HEK293T (cell line): ENCODE results near the gene TRPC4AP.

Source experiments
- CTCF ChIA-PET: fragments of 350-600 bp; formaldehyde crosslinking; extraction: SDS; loops from one replicate; lab custom pipeline; 2021; ENCODE audit warnings: antibody characterized with exemption, inconsistent platforms; lab: Yijun Ruan, JAX
- POLR2A ChIA-PET: fragments of 350-600 bp; formaldehyde crosslinking; extraction: SDS; loops from one replicate; lab custom pipeline; 2020; ENCODE audit warnings: antibody characterized with exemption, inconsistent platforms; lab: Yijun Ruan, JAX
- DNase-seq: peaks from one replicate; pipeline ENCODE4 v3.0.0; 2012; ENCODE audit warnings: mixed read lengths; ENCODE audit errors: extremely low spot score
- ARNT ChIP-seq: fragments of 450-650 bp; IDR thresholded peaks from 2 replicates; pipeline ENCODE4 v1.6.1; 2017; ENCODE audit warnings: mild to moderate bottlenecking
- BHLHE40 ChIP-seq: fragments of 450-650 bp; IDR thresholded peaks from 2 replicates; pipeline ENCODE4 v1.6.1; 2016; ENCODE audit warnings: mild to moderate bottlenecking, moderate library complexity, borderline replicate concordance
- CTBP1 ChIP-seq: fragments of 450-650 bp; IDR thresholded peaks from 2 replicates; pipeline ENCODE4 v1.6.1; 2016; ENCODE audit warnings: borderline replicate concordance
- ELF4 ChIP-seq: fragments of 450-650 bp; IDR thresholded peaks from 2 replicates; pipeline ENCODE4 v1.6.1; 2017; ENCODE audit warnings: antibody characterized with exemption
- FOXA1 ChIP-seq: fragments of 450-650 bp; IDR thresholded peaks from 2 replicates; pipeline ENCODE4 v1.6.1; 2016; ENCODE audit warnings: mild to moderate bottlenecking
- FOXK2 ChIP-seq: fragments of 450-650 bp; IDR thresholded peaks from 2 replicates; pipeline ENCODE4 v1.6.1; 2016; ENCODE audit warnings: mild to moderate bottlenecking
- FOXM1 ChIP-seq: fragments of 450-650 bp; IDR thresholded peaks from 2 replicates; pipeline ENCODE4 v1.6.1; 2017; ENCODE audit warnings: mild to moderate bottlenecking, borderline replicate concordance
- HDGF ChIP-seq: fragments of 450-650 bp; IDR thresholded peaks from 2 replicates; pipeline ENCODE4 v1.6.1; 2017; ENCODE audit warnings: antibody characterized with exemption, borderline replicate concordance
- L3MBTL2 ChIP-seq: fragments of 450-650 bp; conservative IDR thresholded peaks from 2 replicates; pipeline ENCODE4 v1.6.1; 2016; ENCODE audit warnings: mild to moderate bottlenecking
- LEF1 ChIP-seq: fragments of 450-650 bp; IDR thresholded peaks from 2 replicates; pipeline ENCODE4 v1.6.1; 2017; ENCODE audit warnings: mild to moderate bottlenecking, borderline replicate concordance
- NFRKB ChIP-seq: fragments of 450-650 bp; IDR thresholded peaks from 2 replicates; pipeline ENCODE4 v1.6.1; 2016; ENCODE audit warnings: mild to moderate bottlenecking, moderate library complexity
- PKNOX1 ChIP-seq: fragments of 450-650 bp; IDR thresholded peaks from 2 replicates; pipeline ENCODE4 v1.6.1; 2016
- SP1 ChIP-seq: fragments of 450-650 bp; IDR thresholded peaks from 2 replicates; pipeline ENCODE4 v1.6.1; 2017
- SUZ12 ChIP-seq: fragments of 450-650 bp; IDR thresholded peaks from 2 replicates; pipeline ENCODE4 v1.6.1; 2016; ENCODE audit warnings: mild to moderate bottlenecking
- TARDBP ChIP-seq: fragments of 450-650 bp; IDR thresholded peaks from 2 replicates; pipeline ENCODE4 v1.6.1; 2016
- ZNF384 ChIP-seq: fragments of 450-650 bp; IDR thresholded peaks from 2 replicates; pipeline ENCODE4 v1.6.1; 2016

The TRPC4AP gene

DNA sequence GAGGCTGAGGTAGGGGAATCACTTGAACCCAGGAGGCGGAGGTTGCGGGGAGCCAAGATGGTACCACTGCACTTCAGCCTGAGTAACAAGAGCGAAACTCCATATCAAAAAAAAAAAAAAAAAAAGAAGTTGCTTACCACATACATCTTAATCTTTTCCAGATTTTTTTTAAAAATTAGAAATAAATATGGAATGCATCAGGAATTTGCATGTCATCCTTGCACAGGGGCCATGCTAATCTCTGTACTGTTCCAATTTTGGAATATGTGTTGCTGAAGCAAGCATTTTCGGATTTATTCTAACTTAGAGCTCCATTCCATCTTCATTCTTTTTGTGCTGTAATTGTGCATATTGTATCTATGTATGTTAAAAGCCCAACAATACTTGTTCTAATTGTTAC, 62.5 kb downstream of the TRPC4AP start:
- no peak for TF ChIP-seq FOXA1
- TF ChIP-seq ZNF384 = no peak
- TF ChIP-seq TARDBP = no peak
- TF ChIP-seq FOXM1 = no peak
- TF ChIP-seq NFRKB = no peak
- no peak for TF ChIP-seq SUZ12
- TF ChIP-seq CTBP1 = no peak
- no peak for TF ChIP-seq PKNOX1
- DNase-seq = no peak
- ChIA-PET CTCF (interaction anchor here (0.6 kb wide), 1 partner anchor 156 kb away, joined by 3 read pairs; no protein-coding TSS in a partner anchor), POLR2A (no interaction called here)

- POLR2A ChIA-PET = no interaction called here
- no peak for DNase-seq
- CTCF ChIA-PET = no interaction called here
- TF ChIP-seq LEF1 (no peak), TARDBP (no peak), ELF4 (no peak), FOXM1 (no peak), FOXK2 (no peak), SUZ12 (no peak), NFRKB (no peak), SP1 (no peak), PKNOX1 (no peak), CTBP1 (no peak), BHLHE40 (no peak), ZNF384 (no peak)
Measured at GRCh38 chr20:35027301-35027700, 65.3 kb downstream of the TRPC4AP start.

- ChIA-PET POLR2A (no interaction called here), CTCF (no interaction called here)
- DNase-seq = no peak
- TF ChIP-seq PKNOX1 (no peak), SUZ12 (no peak), SP1 (no peak), BHLHE40 (no peak)
Measured at GRCh38 chr20:35025116-35025515, 67.5 kb downstream of the TRPC4AP start.

DNA sequence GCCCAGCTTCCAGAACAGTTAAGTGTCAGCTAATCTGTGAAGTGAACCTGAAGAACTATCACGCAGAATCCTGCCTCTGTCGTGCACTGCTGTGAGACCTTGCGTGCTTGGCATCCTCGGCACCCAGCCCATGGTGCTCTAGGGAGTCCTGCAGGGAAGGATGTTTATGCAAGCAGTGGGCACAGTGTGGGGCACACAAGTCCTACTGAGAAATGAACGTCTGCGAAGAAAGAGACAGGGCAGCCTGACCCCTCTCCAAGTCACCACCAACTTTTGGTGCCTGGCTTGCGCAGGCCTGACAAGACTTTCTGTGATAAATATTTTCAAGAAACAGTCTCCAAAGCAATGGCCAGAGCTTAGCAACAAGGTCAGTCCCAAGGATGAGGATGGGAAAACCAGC, 69.0 kb downstream of the TRPC4AP start:
- POLR2A ChIA-PET = no interaction called here
- CTCF ChIA-PET = no interaction called here
- DNase-seq = no peak
- TF ChIP-seq ZNF384 (no peak), HDGF (no peak), FOXA1 (no peak), FOXK2 (no peak), FOXM1 (no peak), ARNT (no peak)

DNA sequence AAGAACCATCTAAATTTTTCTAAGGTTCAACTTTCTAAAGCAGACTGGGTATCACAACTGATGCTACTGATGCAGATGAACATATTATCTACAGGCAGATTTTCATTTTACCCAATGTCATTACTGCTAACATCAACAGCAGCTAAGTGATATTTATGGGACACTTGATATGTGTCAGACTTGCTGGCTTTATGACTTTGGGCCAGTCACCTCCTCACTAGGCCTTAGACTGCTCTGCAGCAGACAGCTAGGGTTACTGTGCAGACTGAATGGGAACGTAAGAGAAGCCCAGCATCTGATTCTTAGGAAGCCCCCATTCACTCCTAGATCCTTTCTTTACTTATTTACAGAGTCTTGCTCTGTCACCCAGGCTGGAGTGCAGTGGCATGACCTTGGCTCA, 70.8 kb downstream of the TRPC4AP start:
- no peak for DNase-seq
- CTCF ChIA-PET = no interaction called here
- no peak for TF ChIP-seq BHLHE40
- no peak for TF ChIP-seq LEF1
- TF ChIP-seq ARNT = no peak
- no peak for TF ChIP-seq FOXK2
- TF ChIP-seq L3MBTL2 = no peak
- TF ChIP-seq SUZ12 = no peak
- no peak for TF ChIP-seq SP1
- TF ChIP-seq HDGF = no peak
- TF ChIP-seq CTBP1 = no peak
- no peak for TF ChIP-seq NFRKB
- POLR2A ChIA-PET = no interaction called here

DNA sequence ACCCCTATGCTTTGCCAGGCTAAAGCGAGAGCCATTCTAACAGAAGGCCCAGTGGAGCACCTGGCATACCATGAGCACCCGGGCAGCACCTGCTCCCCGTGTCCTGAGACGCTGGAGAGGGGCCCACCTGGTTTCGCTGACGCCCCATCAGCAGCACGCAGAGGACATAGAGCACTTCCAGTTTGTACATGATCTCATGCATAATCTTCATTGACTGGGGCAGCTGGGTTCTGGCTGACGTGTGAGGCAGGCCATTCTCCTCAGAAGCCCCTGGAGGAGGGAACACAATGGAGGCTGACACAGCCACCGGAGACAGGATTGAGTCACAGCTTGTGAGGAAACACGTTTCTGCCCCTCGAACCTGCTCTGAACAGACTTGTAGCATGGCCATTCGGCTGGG, 71.5 kb downstream of the TRPC4AP start:
- TF ChIP-seq HDGF = no peak
- no peak for TF ChIP-seq BHLHE40
- TF ChIP-seq SP1 = no peak
- no peak for TF ChIP-seq ARNT
- TF ChIP-seq NFRKB = no peak
- TF ChIP-seq PKNOX1 = no peak
- no peak for TF ChIP-seq FOXM1
- TF ChIP-seq TARDBP = no peak
- TF ChIP-seq FOXK2 = no peak
- no peak for TF ChIP-seq FOXA1
- no peak for TF ChIP-seq SUZ12
- no peak for TF ChIP-seq LEF1
- TF ChIP-seq ELF4 = no peak
- TF ChIP-seq CTBP1 = no peak
- TF ChIP-seq L3MBTL2 = no peak
- no peak for TF ChIP-seq ZNF384
- POLR2A ChIA-PET = no interaction called here
- DNase-seq = no peak
- CTCF ChIA-PET = no interaction called here
